Lower leg skin (tissue), 3 donors: ENCODE data around the gene ZNF528.

Source experiments
- CTCF ChIP-seq, 3 donors: fragments of 450-650 bp; IDR thresholded peaks; one replicate each; pipeline ENCODE4 v1.5.1; 2016; ENCODE audit warnings: antibody characterized with exemption in 3 of 3, mild to moderate bottlenecking in 3 of 3, moderate library complexity in 2 of 3
- POLR2A ChIP-seq, 2 donors: fragments of 450-650 bp; IDR thresholded peaks; one replicate each; pipeline ENCODE4 v1.6.1; 2016 to 2017; ENCODE audit warnings: antibody characterized with exemption in 2 of 2, mild to moderate bottlenecking in 1 of 2, moderate library complexity in 1 of 2

GRCh38 chr19:52453324-52454094 is 55.9 kb downstream of the ZNF528 start, which contains the start of gene ZNF578:
- no peak for TF ChIP-seq CTCF (IDR thresholded peaks at IDR 0.05)
- TF ChIP-seq POLR2A (IDR thresholded peaks at IDR 0.05) = no peak
